GM18507 (cell line): ENCODE results near the gene NCS1.

Experiments used
- DNase-seq: peaks from one replicate; pipeline ENCODE4 v3.0.0; 2011; ENCODE audit warnings: low read depth; ENCODE audit not compliant: insufficient read length; ENCODE audit errors: extremely low spot score
- FAIRE-seq: peaks from 2 replicates; lab custom pipeline; 2011; peaks lifted over from hg19 to GRCh38; lab: Jason Lieb, UNC

NCS1 gene

GRCh38 chr9:130145658-130146057 is 26.5 kb upstream of the NCS1 start:
- no peak for FAIRE-seq
- DNase-seq = no peak

GRCh38 chr9:130147198-130147597 is 25.0 kb upstream of the NCS1 start:
- no peak for DNase-seq
- FAIRE-seq = no peak

DNA sequence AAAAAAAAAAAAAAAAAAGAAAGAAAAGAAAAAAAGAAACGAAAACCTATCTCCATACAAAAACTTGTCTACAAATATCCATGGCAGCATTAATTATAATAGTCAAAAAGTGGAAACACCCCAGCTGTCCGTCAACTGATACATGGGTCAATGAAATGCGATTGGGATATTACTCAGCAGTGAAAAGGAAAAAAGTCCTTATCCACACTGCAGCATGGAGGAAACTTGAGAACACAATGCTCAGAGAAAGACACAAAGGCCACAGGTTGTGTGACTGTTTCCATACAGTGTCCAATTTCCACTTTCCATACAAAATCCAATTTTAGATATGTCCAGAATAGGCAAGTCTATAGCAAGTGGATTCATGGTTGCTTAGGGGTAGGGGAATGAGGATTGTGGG is 24.3 kb upstream of the NCS1 start:
- no peak for DNase-seq
- FAIRE-seq = no peak

- DNase-seq (no peak), FAIRE-seq (no peak)
These were observed 23.2 kb upstream of the NCS1 start for GRCh38 chr9:130149031-130149430.

GRCh38 chr9:130149654-130150286 is 22.4 kb upstream of the NCS1 start:
- FAIRE-seq (no peak), DNase-seq (no peak)

- FAIRE-seq (no peak), DNase-seq (no peak)
These were observed 21.3 kb upstream of the NCS1 start for GRCh38 chr9:130150779-130151382.

- DNase-seq (no peak), FAIRE-seq (no peak)
These were observed 17.4 kb upstream of the NCS1 start for GRCh38 chr9:130154816-130155215.

- DNase-seq (no peak), FAIRE-seq (no peak)
These were observed 16.6 kb upstream of the NCS1 start for GRCh38 chr9:130155647-130156046.

GRCh38 chr9:130156672-130157071 is 15.5 kb upstream of the NCS1 start:
- DNase-seq (no peak), FAIRE-seq (no peak)

DNA sequence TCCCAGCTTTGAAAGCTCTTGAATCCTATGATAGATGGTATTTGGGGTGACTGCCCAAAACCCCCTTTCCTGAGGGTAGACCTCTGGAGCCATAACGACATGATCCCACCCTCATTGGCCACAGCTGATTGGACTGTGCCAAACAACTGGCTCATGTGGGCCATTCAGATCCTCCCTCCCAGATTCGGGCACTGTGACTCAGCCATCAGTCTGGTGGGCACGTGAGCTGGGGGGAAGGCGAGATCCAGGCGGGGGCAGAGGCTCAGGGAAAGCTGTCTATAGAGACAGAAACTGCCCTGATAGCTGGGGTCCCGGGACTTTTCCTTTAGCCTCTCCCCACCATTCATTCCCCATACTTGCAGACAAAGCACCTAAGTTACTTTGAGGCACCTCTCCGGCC is 15.1 kb upstream of the NCS1 start:
- DNase-seq (no peak), FAIRE-seq (no peak)

DNA sequence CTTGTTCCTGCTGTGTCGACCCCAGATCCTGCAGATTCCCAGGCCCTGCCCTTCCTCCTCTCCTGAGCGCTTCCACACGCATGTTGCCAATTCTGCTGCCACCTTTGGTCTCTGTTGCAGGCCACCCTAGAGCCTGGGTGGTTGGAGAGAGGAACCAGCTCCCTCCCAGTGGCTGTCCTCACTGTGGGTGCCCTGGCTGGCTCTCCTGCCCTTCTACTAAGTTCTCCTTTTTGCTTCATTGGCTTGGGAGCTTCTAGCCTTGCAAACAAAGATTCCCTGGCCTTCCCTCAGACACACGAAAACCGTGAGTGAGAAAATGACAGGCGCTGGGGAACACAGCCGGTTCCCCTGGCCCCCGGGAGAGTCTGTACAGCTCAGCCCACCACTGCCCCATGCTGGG is 14.2 kb upstream of the NCS1 start:
- no peak for FAIRE-seq
- DNase-seq = no peak

- FAIRE-seq (no peak), DNase-seq (no peak)
These were observed 13.1 kb upstream of the NCS1 start for GRCh38 chr9:130159057-130159456.

DNA sequence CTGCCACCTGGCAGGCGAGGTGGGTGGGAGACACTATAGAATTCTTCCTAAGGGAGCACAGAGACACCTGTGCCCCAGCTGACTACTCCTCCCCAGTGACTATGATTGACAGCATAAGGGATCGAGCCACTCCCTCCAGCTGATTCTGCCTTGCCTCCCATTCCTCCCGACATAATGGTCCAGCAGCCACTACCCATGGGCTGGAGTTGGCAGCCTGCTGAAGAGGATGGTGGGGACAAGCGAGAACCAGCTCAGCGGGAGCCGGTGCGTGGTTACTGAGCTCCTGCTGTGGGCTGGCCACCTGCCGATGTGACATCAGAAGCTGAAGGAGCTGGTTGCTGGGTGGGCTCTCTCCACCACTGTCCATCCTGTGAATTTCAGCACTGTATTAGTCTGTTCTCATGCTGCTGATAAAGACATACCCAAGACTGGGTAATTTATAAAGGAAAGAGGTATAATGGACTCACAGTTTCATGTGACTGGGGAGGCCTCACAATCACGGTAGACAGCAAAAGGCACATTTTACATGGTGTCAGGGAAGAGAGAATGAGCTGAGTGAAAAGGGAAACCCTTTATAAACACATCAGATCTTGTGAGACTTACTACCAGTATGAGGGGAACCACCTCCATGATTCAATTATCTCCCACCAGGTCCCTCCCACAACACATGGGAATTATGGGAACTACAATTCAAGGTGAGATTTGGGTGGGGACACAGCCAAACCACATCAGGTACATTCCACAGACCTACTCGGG is 12.1 kb upstream of the NCS1 start:
- no peak for FAIRE-seq

GRCh38 chr9:130160862-130161470 is 11.2 kb upstream of the NCS1 start:
- FAIRE-seq (no peak), DNase-seq (no peak)

More for the DNA sequence above, 12.1 kb upstream of the NCS1 start:
- no peak for DNase-seq

- FAIRE-seq = no peak
- DNase-seq = no peak
These were observed 6.6 kb upstream of the NCS1 start for GRCh38 chr9:130165579-130165978.

GRCh38 chr9:130166399-130166798 is 5.8 kb upstream of the NCS1 start:
- FAIRE-seq (no peak), DNase-seq (no peak)

GRCh38 chr9:130167927-130168326 is 4.3 kb upstream of the NCS1 start:
- DNase-seq (no peak), FAIRE-seq (no peak)

DNA sequence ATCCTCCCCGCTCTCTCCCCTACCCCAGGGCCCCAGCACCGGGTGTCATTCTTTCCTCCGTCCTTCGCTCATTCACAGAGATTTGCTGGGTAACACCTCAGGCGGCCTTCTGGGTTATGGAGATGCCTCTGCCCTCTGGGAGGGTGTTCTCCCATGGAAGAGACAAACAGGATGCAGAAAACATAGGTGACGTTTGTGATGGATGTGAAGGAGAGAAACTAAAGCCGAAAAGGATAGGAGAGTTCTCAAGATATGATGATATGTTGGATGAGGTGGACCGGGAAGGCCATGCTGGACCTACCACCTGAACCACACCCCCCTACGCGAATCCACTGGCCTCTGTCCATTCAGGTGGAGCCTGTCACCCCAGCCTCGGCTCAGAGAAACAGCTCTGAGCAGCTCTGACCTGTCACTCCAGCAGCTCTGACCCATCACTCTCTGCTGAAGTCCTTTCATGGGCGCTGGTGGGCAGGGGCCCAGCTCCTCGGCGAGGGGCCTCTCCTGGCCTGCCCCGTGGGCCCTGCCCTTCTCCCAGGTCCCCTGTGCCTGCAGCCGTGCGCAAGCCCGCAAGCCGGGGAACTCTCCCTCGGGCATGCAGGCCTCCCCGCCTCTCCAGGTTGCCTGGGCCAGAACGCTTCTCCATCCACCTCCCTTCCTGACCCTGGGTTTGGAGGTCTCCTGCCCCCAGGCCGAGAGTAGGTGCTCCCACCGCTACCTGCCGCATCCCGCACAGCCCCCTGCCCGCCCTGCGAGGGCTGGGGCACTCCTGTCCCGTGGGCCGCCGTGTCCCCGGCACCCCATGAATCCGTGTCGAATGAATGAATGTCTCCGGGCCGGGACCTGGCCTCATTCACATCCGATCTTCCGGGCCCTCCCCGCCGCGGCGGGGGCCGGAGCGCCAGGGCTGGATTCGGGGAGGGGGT is 717 bp upstream of the NCS1 start:
- DNase-seq (no peak), FAIRE-seq (no peak)

DNA sequence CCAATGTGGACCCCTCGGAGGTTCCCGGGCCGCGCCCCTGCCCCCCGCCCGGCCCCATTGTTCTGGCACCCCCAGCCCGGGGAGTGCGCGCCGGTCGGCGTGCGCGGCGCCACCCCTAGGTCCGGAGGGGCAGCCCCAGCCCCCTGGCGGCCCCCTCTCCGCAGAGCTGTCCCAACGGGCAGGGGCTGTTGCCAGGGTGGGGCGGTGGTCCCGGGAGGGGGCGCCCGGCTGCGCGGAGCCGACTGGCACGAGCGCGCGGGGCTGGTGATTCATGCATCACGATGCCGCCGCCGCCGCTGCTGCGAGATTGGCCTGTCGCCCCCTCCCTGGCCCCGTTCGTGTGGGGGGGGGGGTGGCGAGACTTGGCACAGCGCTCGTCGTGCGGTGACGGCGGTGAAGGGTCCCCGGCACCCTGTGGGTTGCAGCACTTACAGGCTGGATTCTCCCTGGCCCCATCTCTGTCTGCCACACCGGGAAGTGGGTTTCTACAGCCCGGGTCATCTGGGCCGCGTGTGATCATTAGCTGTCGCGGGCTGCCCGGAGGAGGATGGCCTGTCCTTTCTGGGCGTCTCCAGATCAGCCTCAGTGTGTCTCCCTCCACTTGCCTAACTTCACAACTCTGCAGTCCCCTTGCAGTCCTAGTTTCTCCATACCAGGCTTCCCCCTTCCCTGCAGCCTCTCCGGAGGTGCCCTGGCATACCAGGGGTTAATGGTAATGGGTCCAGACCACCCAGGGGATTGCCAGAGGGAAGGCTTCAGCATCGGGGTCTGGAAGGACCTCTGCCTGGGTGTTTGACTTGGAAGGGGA is 858 bp downstream of the NCS1 start:
- FAIRE-seq = no peak

More for the DNA sequence above, 858 bp downstream of the NCS1 start:
- DNase-seq = no peak
